GM12892 (cell line): ENCODE results near the gene RAB6B.

Source experiments
- POLR2A ChIP-seq: IDR thresholded peaks from 2 replicates; pipeline ENCODE4 v1.6.1; 2011; ENCODE audit warnings: low read depth, low read length, control low read depth
- POLR2AphosphoS5 ChIP-seq: IDR thresholded peaks from 2 replicates; pipeline ENCODE4 v1.6.1; 2011; ENCODE audit warnings: low read depth, low read length, control low read depth
- TAF1 ChIP-seq: IDR thresholded peaks from 2 replicates; pipeline ENCODE4 v1.6.1; 2011; ENCODE audit warnings: low read depth, mild to moderate bottlenecking, control low read depth, low read length, borderline replicate concordance

- TF ChIP-seq POLR2A, result no peak
- no peak for TF ChIP-seq POLR2AphosphoS5
- no peak for TF ChIP-seq TAF1
These were observed 31.3 kb upstream of the RAB6B start for GRCh38 chr3:133926736-133927539.
